ENCODE data around the gene INPP4A.

DNA sequence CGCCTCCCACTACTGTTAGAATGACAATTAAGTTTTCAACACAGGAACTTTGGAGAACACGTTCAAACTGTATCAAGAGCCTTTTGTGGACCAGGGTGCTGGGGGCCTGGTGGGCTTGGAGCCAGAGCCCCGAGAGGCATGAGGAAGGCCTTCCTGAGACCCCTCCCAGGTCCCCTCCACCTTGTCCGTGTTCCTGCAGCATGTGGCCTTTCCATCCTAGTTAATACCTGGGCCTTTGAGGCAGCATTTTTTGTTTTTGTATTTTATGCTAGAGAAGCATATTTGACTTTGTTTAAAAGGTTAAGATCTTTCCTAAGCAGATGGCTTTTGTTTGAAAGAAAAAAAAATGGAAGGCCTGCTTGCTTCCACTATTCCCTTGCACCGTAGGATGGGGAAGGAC is 68.0 kb downstream of the INPP4A start:
- TF ChIP-seq EZH2 (IDR thresholded peaks at IDR 0.05; ENCODE audit: borderline replicate concordance) = no peak
- TF ChIP-seq, protein P1, sequence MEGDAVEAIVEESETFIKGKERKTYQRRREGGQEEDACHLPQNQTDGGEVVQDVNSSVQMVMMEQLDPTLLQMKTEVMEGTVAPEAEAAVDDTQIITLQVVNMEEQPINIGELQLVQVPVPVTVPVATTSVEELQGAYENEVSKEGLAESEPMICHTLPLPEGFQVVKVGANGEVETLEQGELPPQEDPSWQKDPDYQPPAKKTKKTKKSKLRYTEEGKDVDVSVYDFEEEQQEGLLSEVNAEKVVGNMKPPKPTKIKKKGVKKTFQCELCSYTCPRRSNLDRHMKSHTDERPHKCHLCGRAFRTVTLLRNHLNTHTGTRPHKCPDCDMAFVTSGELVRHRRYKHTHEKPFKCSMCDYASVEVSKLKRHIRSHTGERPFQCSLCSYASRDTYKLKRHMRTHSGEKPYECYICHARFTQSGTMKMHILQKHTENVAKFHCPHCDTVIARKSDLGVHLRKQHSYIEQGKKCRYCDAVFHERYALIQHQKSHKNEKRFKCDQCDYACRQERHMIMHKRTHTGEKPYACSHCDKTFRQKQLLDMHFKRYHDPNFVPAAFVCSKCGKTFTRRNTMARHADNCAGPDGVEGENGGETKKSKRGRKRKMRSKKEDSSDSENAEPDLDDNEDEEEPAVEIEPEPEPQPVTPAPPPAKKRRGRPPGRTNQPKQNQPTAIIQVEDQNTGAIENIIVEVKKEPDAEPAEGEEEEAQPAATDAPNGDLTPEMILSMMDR (IDR thresholded peaks at IDR 0.05; ENCODE audit: poor library complexity) = no peak

Data from hepatocyte (in vitro differentiated cells).